Upper lobe of left lung (tissue), 6 donors: ENCODE data around the gene TNFRSF12A. TPM values are rescaled to one million over a fixed set of nuclear protein-coding genes. Genes with fewer than 3 reads are reported as not detected.
"Not testable (repeated sequence)": the region's sequence is repeated elsewhere in the genome, so short reads cannot be mapped to it uniquely, and the experiment has no call there.

Experiments used
- ATAC-seq, 2 donors: fragments of 200-7000 bp; cut with Tn5 transposase; one replicate each; pipeline ENCODE4 v1.9.1; 2022; ENCODE audit warnings: mild to moderate bottlenecking in 2 of 2, moderate library complexity in 2 of 2; ENCODE audit not compliant: low FRiP score in 2 of 2
- DNase-seq, 2 donors: peaks; one replicate each; pipeline ENCODE4 v3.0.0-alpha.2; 2019 to 2020
- H3K27ac ChIP-seq, 4 donors: fragments of 200-600 bp; sonication (generic); one replicate each; pipeline ENCODE4 v1.5.1; 2016 to 2019
- H3K27me3 ChIP-seq, 4 donors: fragments of 200-600 bp; sonication (generic); one replicate each; pipeline ENCODE4 v1.5.1; 2017 to 2019
- H3K36me3 ChIP-seq, 4 donors: fragments of 200-600 bp; sonication (generic); one replicate each; pipeline ENCODE4 v1.5.1; 2016 to 2019
- H3K4me1 ChIP-seq, 4 donors: fragments of 200-600 bp; sonication (generic); one replicate each; pipeline ENCODE4 v1.5.1; 2018 to 2019
- H3K4me3 ChIP-seq, 4 donors: fragments of 200-600 bp; sonication (generic); one replicate each; pipeline ENCODE4 v1.5.1; 2017 to 2019; ENCODE audit warnings: mild to moderate bottlenecking in 2 of 4, moderate library complexity in 1 of 4
- H3K9me3 ChIP-seq, 4 donors: fragments of 200-600 bp; sonication (generic); one replicate each; pipeline ENCODE4 v1.5.1; 2018 to 2019
- EP300 ChIP-seq, 4 donors: sonication (generic); formaldehyde crosslinking; IDR thresholded peaks; one replicate each; pipeline ENCODE4 v1.5.1; 2017; ENCODE audit warnings: antibody characterized with exemption in 4 of 4, control low read depth in 2 of 4
- POLR2A ChIP-seq, 4 donors: fragments of 450-650 bp; IDR thresholded peaks; one replicate each; pipeline ENCODE4 v1.5.1; 2016 to 2017; ENCODE audit warnings: antibody characterized with exemption in 4 of 4, mild to moderate bottlenecking in 2 of 4
- POLR2AphosphoS5 ChIP-seq, 2 donors: sonication (generic); formaldehyde crosslinking; IDR thresholded peaks; one replicate each; pipeline ENCODE4 v1.5.1; 2017; ENCODE audit warnings: antibody characterized with exemption in 2 of 2
- WGBS, 2 donors: methylation state at CpG; one replicate each; pipeline ENCODE4 v1.1.5; 2017 to 2018; 5-methylcytosine and 5-hydroxymethylcytosine counted together
- small RNA-seq, 4 donors: library from RNA; depleted of rRNA; stranded (forward); fragments of <200 nt; gene quantifications; one replicate each; pipeline ENCODE3, GENCODE V24; 2016
- total RNA-seq, 6 donors: library from RNA; depleted of rRNA in 4 of 6; stranded (reverse); fragments of >200 nt in 4 of 6; gene quantifications; one replicate each; pipeline versions ENCODE4 v1.1.0 to v1.2.1, GENCODE V29; 2016 to 2021
- TF ChIP-seq, protein P1 (sequence below), 6 experiments: fragments of 450-650 bp in 4 of 6; fragments of 200-600 bp in 2 of 6; sonication (generic) in 2 of 6; IDR thresholded peaks; one replicate each; pipeline ENCODE4 v1.5.1; 2016 to 2019; ENCODE audit warnings: antibody characterized with exemption in 6 of 6
- donor health status: DM: no; HTN: no; CAD: no; lungs with moderate emphysema.
- donor health status: DM: no; HTN: yes; CAD: no; lungs with severe emphysema.

TNFRSF12A gene
- total RNA-seq, 6 donors from 2014 or later = 37.7 to 431 (median 76.5) TPM

DNA sequence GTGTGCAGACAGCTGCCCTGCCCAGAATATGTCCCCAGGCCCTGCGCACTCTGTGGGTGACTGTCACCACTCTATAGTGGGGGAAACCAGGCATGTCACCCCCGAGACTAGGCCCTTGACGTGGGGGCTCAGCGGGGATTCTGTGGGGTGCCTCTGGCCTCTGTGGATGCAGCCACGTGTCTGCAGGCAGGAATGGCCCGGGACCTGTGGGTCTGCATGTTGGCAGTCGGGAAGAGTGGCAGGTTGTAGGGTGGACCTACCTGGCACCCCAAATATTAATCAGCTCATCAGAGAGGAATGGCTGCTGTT is 46.2 kb downstream of the TNFRSF12A start:
- no peak for DNase-seq
- peak overlapping the region; percentile 33 to 56 (median 46) for H3K4me3 ChIP-seq
- TF ChIP-seq, protein P1, sequence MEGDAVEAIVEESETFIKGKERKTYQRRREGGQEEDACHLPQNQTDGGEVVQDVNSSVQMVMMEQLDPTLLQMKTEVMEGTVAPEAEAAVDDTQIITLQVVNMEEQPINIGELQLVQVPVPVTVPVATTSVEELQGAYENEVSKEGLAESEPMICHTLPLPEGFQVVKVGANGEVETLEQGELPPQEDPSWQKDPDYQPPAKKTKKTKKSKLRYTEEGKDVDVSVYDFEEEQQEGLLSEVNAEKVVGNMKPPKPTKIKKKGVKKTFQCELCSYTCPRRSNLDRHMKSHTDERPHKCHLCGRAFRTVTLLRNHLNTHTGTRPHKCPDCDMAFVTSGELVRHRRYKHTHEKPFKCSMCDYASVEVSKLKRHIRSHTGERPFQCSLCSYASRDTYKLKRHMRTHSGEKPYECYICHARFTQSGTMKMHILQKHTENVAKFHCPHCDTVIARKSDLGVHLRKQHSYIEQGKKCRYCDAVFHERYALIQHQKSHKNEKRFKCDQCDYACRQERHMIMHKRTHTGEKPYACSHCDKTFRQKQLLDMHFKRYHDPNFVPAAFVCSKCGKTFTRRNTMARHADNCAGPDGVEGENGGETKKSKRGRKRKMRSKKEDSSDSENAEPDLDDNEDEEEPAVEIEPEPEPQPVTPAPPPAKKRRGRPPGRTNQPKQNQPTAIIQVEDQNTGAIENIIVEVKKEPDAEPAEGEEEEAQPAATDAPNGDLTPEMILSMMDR (IDR thresholded peaks at IDR 0.05) = no peak
- TF ChIP-seq POLR2AphosphoS5 (IDR thresholded peaks at IDR 0.05) (no peak), EP300 (IDR thresholded peaks at IDR 0.05) (no peak), POLR2A (IDR thresholded peaks at IDR 0.05) (no peak)
- ATAC-seq = no peak
- no peaks in the 10 kb centered on the region for H3K9me3 ChIP-seq
- peaks cover 22 to 38% (median 32%) of the 10 kb centered on the region in 4 donors for H3K4me1 ChIP-seq
- 43 to 70% methylated on average over 6 to 7 of the region's 7 CpGs for WGBS, 2 donors
- H3K27me3 ChIP-seq = no peaks in the 10 kb centered on the region
- peak overlapping the region; percentile 86 to 90 (median 88) for H3K27ac ChIP-seq
- H3K36me3 ChIP-seq = peaks cover 0 to 12% (median 6%) of the 10 kb centered on the region in 4 donors

DNA sequence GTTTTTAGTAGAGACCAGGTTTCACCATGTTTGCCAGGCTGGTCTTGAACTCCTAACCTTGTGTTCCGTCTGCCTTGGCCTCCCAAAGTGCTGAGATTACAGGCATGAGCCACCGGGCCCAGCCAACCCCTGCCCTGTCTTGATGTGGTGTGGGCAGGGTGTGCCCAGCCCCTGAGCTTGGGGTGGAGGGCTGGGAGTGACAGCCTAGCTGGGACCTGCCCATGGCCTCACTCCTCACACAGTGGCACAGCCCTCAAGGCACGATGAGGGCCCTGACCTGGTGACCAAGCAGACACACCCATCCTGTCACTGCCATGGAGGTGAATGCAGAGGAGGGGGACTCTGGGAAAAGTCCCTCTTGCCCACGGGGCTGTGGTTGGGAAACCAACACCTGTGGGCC is 48.3 kb downstream of the TNFRSF12A start:
- Histone ChIP-seq H3K27ac (peak overlapping the region in 3 of 4 donors; percentile 1 to 61 (median 45)), H3K27me3 (no peaks in the 10 kb centered on the region), H3K9me3 (no peaks in the 10 kb centered on the region), H3K36me3 (peaks cover 0 to 12% (median 6%) of the 10 kb centered on the region in 4 donors), H3K4me1 (peaks cover 22 to 38% (median 32%) of the 10 kb centered on the region in 4 donors), H3K4me3 (no peak overlapping the region)
- ATAC-seq (peak in 1 of 2 donors; percentile 67), DNase-seq (no peak)
- WGBS, 2 donors = 57% methylated on average over 3 of the region's 4 CpGs
- no peak for TF ChIP-seq EP300 (IDR thresholded peaks at IDR 0.05)
- no peak for TF ChIP-seq POLR2AphosphoS5 (IDR thresholded peaks at IDR 0.05)
- TF ChIP-seq POLR2A (IDR thresholded peaks at IDR 0.05) = no peak
- TF ChIP-seq, protein P1 (IDR thresholded peaks at IDR 0.05) = no peak

DNA sequence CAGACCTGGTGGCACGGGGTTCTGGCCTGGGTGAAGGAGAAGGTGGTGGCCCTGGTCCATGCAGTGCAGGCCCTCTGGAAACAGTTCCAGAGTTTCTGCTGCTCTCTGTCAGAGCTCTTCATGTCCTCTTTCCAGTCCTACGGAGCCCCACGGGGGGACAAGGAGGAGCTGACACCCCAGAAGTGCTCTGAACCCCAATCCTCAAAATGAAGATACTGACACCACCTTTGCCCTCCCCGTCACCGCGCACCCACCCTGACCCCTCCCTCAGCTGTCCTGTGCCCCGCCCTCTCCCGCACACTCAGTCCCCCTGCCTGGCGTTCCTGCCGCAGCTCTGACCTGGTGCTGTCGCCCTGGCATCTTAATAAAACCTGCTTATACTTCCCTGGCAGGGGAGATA is 49.0 kb downstream of the TNFRSF12A start:
- not testable (repeated sequence) for H3K4me3 ChIP-seq, H3K27ac ChIP-seq, H3K9me3 ChIP-seq, ATAC-seq, DNase-seq, H3K27me3 ChIP-seq
- Histone ChIP-seq H3K36me3 (peaks cover 0 to 12% (median 6%) of the 10 kb centered on the region in 4 donors), H3K4me1 (peaks cover 26 to 38% (median 35%) of the 10 kb centered on the region in 4 donors)
- 88 to 93% methylated on average over 10 of the region's 11 CpGs for WGBS, 2 donors

DNA sequence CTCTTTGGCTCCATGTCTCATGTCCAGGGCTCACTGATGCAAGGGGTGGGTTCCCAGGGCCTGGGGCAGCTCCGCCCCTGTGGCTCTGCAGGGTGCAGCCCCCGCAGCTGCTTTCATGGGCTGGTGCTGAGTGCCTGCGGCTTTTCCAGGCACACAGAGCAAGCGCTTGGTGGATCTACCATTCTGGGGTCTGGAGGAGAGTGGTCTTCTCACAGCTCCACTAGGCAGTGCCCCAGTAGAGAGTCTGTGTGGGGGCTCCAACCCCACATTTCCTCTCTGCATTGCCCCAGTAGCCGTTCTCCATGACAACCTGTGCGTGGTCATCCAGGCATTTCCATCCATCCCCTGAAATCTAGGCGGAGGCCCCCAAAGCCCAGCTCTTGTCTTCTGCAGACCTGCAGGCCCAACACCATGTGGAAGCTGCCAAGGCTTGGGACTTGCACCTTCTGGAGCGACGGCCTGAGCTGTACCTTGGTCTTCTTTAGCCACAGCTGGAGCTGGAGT is 50.5 kb downstream of the TNFRSF12A start:
- no peak for ATAC-seq
- no peak overlapping the region for H3K27ac ChIP-seq
- H3K9me3 ChIP-seq = no peaks in the 10 kb centered on the region
- DNase-seq = no peak
- H3K36me3 ChIP-seq = peaks cover 0 to 12% (median 6%) of the 10 kb centered on the region in 4 donors
- H3K4me3 ChIP-seq = no peak overlapping the region
- 96 to 98% methylated on average over 9 of the region's 9 CpGs for WGBS, 2 donors
- no peak for TF ChIP-seq POLR2AphosphoS5 (IDR thresholded peaks at IDR 0.05)
- TF ChIP-seq EP300 (IDR thresholded peaks at IDR 0.05) = no peak
- TF ChIP-seq POLR2A (IDR thresholded peaks at IDR 0.05) = no peak
- TF ChIP-seq, protein P1 (IDR thresholded peaks at IDR 0.05) = no peak
- H3K4me1 ChIP-seq = peaks cover 16 to 34% (median 25%) of the 10 kb centered on the region in 4 donors
- no peaks in the 10 kb centered on the region for H3K27me3 ChIP-seq

DNA sequence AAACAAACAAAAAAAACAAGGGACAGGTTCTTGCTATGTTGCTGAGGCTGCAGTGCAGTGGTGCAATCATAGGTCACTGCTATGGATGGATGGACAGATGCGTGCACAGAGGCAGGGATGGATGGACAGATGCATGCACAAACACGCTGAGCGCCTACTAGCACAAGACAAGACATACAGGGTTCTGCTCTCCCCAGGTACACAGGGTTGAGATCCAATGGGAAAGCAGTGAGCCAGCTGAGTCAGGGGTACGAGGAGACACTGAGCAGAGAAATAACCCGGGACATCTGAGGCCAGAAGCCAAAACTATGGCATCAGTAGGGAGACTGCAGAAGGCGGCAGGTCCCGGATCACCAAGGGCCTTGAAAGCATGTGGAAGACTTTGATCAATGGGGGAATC is 51.5 kb downstream of the TNFRSF12A start:
- no peaks in the 10 kb centered on the region for H3K27me3 ChIP-seq
- 87 to 97% methylated on average over 7 of the region's 7 CpGs for WGBS, 2 donors
- H3K4me1 ChIP-seq = peaks cover 10 to 30% (median 17%) of the 10 kb centered on the region in 4 donors
- no peak overlapping the region for H3K27ac ChIP-seq
- no peaks in the 10 kb centered on the region for H3K9me3 ChIP-seq
- ATAC-seq = no peak
- TF ChIP-seq POLR2A (IDR thresholded peaks at IDR 0.05) (peak in 1 of 4 donors; percentile 9), EP300 (IDR thresholded peaks at IDR 0.05) (no peak)
- TF ChIP-seq, protein P1 (IDR thresholded peaks at IDR 0.05) = no peak
- peaks cover 0 to 15% (median 6%) of the 10 kb centered on the region in 4 donors for H3K36me3 ChIP-seq
- no peak for DNase-seq
- no peak overlapping the region for H3K4me3 ChIP-seq

Small RNA genes lying within 50 kb of the gene (small RNA-seq; reads per million reads assigned to genes)
- 0 reads per million in 4 donors for gene LINC00514

Other genes starting within 250 kb of the TNFRSF12A start
- 100 to 1,000 TPM in 5 of 6 donors, 10 to 100 TPM in 1; 73.3 to 245 (median 145) TPM for gene ELOB, start 243.1 kb upstream of the TNFRSF12A start, total RNA-seq
- gene PRSS33, start 232.8 kb upstream of the TNFRSF12A start, total RNA-seq = under 1 TPM in 2 of 6 donors, not detected in 4; 0.20 to 0.92 TPM
- gene PRSS41, start 221.9 kb upstream of the TNFRSF12A start, total RNA-seq = under 1 TPM in 2 of 6 donors, not detected in 4; 0.57 to 0.78 TPM
- 10 to 100 TPM in 3 of 6 donors, 1 to 10 TPM in 2, not detected in 1; 1.2 to 16.2 (median 14.5) TPM for gene PRSS21, start 203.1 kb upstream of the TNFRSF12A start, total RNA-seq
- 1 to 10 TPM in 2 of 6 donors, under 1 TPM in 1, not detected in 3; 0.69 to 2.0 (median 1.2) TPM for gene ZG16B, start 190.1 kb upstream of the TNFRSF12A start, total RNA-seq
- gene PRSS22, start 162.2 kb upstream of the TNFRSF12A start, total RNA-seq = 10 to 100 TPM in 5 of 6 donors, 1 to 10 TPM in 1; 9.3 to 24.8 (median 16.6) TPM
- 10 to 100 TPM; 31.2 to 70.1 (median 39.7) TPM for gene FLYWCH2, start 137.2 kb upstream of the TNFRSF12A start, total RNA-seq
- gene FLYWCH1, start 108.4 kb upstream of the TNFRSF12A start, total RNA-seq = 100 to 1,000 TPM in 1 of 6 donors, 10 to 100 TPM in 5; 19.3 to 162 (median 43.4) TPM
- gene KREMEN2, start 56.1 kb upstream of the TNFRSF12A start, total RNA-seq = not detected
- 10 to 100 TPM in 2 of 6 donors, 1 to 10 TPM in 4; 5.2 to 13.5 (median 8.3) TPM for gene PAQR4, start 51.0 kb upstream of the TNFRSF12A start, total RNA-seq
- gene PKMYT1, start 39.9 kb upstream of the TNFRSF12A start, total RNA-seq = 10 to 100 TPM in 1 of 6 donors, 1 to 10 TPM in 4, under 1 TPM in 1; 0.39 to 19.1 (median 5.4) TPM
- gene CLDN9, start 7.4 kb upstream of the TNFRSF12A start, total RNA-seq = 1 to 10 TPM in 4 of 6 donors, under 1 TPM in 2; 0.57 to 5.9 (median 1.1) TPM
- gene CLDN6, start 2.2 kb upstream of the TNFRSF12A start, total RNA-seq = 1 to 10 TPM in 1 of 6 donors, under 1 TPM in 2, not detected in 3; 0.30 to 1.9 (median 0.72) TPM
- 10 to 100 TPM; 28.3 to 85.1 (median 42.2) TPM for gene HCFC1R1, start 3.6 kb downstream of the TNFRSF12A start, total RNA-seq
- 10 to 100 TPM; 18.5 to 40.8 (median 33.1) TPM for gene THOC6, start 3.7 kb downstream of the TNFRSF12A start, total RNA-seq
- gene BICDL2, start 16.6 kb downstream of the TNFRSF12A start, total RNA-seq = 10 to 100 TPM; 18.5 to 98.5 (median 35.0) TPM
- 10 to 100 TPM; 10.0 to 41.4 (median 20.5) TPM for gene MMP25, start 26.2 kb downstream of the TNFRSF12A start, total RNA-seq
- gene IL32, start 45.3 kb downstream of the TNFRSF12A start, total RNA-seq = 100 to 1,000 TPM in 3 of 6 donors, 10 to 100 TPM in 3; 31.4 to 220 (median 116) TPM
- gene ZSCAN10, start 78.9 kb downstream of the TNFRSF12A start, total RNA-seq = 1 to 10 TPM in 1 of 6 donors, under 1 TPM in 3, not detected in 2; 0.17 to 1.0 (median 0.28) TPM
- gene ZNF205, start 92.2 kb downstream of the TNFRSF12A start, total RNA-seq = 10 to 100 TPM; 13.8 to 25.2 (median 16.8) TPM
- 10 to 100 TPM in 4 of 6 donors, 1 to 10 TPM in 2; 4.2 to 20.3 (median 11.6) TPM for gene ZNF213, start 114.7 kb downstream of the TNFRSF12A start, total RNA-seq
- not detected for gene OR1F1, start 167.8 kb downstream of the TNFRSF12A start, total RNA-seq
- gene ZNF200, start 214.8 kb downstream of the TNFRSF12A start, total RNA-seq = 1 to 10 TPM; 6.4 to 9.5 (median 7.8) TPM
- gene MEFV, start 236.3 kb downstream of the TNFRSF12A start, total RNA-seq = 10 to 100 TPM in 5 of 6 donors, 1 to 10 TPM in 1; 9.1 to 18.9 (median 12.3) TPM